HL-60/S4 (cell line): ENCODE results near the gene POLR3A.
"Not testable (repeated sequence)": the region's sequence is repeated elsewhere in the genome, so short reads cannot be mapped to it uniquely, and the experiment has no call there.

Experiments
- in situ Hi-C: fragments of 300-500 bp; cut with MboI; formaldehyde crosslinking; loops from 2 replicates; pipeline ENCODE4 v1.14.3; 2022; ENCODE audit warnings: low sequenced_read_pairs

The POLR3A gene

GRCh38 chr10:78029269-78030226 lies at the start of gene POLR3A:
POLR3A (minus strand) TSS chr10:78029515; CDS start chr10:78029407, 108 bp downstream.
- in situ Hi-C loops, result no loop called here

DNA sequence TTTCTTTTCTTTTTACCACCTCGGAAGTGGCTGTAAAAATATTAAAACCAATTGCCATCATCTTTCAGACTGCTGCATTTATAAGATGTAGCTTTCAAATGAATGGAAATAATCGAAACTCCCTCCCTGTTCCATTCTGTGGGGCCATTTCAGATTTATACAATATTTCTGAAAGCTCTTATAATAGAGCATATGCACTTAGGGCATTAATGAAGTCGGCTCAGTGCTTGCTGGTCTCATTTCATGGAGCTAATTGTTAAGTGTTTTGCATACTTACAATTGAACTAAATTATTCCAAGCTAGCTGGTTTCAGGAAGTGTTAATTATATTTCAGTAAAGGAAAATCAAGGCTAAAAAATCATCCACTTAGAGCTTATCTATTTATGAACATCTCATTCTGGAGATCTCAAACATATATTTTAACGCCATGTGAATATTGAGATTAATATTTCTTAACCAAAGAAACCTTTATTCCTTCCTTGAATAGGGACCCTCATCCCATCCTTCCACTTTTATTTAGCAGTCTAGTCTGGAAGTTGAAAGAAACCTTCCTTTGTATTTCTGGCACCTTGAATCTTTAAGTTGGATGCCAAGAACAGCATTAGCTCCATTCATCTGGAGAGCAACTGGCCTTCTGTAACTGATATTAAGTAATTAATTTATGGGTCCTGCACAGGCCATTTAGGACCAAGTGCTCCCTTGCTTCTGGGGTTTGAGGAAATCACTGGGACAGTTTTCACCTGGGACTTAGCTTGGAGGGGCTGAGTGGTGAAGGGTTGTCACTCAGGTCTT lies 49.4 kb upstream of the POLR3A start:
- in situ Hi-C loops, result no loop called here

- in situ Hi-C loops, result not testable (repeated sequence)
Measured at GRCh38 chr10:78075806-78076205, 46.5 kb upstream of the POLR3A start.

DNA sequence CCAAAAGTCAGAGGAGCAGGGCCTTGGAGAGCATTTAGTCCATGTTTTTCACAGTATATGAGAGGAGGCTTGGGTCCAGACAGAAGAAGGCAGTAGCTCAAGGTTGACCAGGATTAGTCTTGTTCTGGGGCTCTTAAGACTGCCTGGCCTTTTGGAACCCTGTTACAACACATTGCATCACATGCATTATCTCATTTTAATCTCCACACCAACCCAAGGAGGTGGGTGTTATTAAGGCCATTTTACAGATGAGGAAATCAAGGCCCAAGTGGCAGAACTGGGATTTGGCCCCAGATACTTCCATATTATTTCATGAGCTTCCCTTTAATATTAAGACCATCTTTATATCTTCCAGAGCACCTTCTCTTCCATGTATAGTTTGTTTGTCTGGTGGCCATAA lies 43.2 kb upstream of the POLR3A start:
- in situ Hi-C loops, result no loop called here

DNA sequence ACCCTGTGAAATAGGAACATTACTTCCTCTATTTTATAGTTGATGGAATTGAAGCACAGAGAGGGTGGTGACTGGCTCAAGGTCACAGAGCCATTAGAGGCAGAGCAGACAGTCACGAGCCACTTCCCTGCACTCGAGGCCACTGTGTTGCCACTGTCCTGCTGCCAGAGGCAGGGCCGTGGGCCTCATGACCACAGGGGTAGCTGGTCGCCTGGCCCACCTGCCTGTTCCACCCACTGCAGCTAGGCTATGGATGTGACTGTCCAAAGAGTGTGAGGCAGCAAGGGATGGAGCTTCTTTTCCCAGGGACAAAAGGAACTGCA lies 42.5 kb upstream of the POLR3A start:
- in situ Hi-C loops, result no loop called here

DNA sequence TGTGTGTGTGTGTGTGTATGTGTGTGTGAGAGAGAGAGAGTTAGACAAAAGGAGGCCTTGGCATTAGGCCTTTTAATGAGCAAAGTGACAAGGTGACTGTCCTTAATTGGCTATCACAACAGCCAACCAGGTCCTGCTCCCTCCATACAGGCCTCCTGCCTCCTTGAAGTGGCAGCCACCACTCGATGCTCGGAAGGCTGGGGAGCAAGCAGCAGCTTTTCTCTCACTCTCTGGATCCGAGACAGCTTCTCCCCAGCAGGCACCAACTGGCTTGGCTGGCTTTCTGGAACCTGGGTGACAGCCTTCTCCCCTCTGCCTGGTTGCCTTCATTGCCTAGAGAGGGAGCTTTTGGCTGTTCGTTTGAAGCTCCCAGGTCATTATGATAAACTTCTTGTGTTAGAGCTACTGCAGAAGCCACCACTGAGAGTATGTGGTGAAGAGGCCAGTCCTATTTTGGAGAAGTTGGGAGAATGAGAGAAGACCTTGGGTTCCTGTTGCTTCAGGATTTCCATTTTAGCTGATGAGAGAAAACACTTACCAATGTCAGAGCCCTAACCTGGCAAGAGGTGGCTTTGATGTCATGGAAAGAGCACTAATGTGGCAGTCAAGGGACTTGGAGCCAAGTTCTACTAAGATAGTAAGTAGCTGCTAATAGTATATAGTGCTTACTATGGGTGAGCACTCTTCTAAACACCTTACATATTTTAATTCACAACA lies 42.0 kb upstream of the POLR3A start:
- in situ Hi-C loops, result no loop called here

DNA sequence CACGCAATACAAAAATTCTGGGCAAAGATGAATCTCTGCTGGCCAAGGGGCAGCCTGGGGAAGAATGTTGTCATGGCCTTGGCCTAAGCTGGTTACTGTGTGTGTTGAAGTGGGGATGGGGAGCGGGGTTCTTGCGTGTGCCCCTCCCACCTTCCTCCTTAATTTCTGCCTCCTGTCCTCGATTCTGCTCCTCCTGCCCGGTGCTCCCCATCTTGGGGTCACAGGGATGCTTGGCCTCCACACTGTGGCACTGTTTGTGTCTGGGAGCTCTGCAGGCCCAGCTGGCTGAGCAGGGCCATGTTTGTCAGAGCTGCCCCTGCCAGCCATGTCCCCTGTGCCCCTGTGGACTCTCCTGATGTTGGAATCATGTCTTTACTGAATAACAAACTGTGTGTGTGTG lies 41.4 kb upstream of the POLR3A start:
- in situ Hi-C loops, result no loop called here

- in situ Hi-C loops, result not testable (repeated sequence)
Measured at GRCh38 chr10:78070064-78070463, 40.7 kb upstream of the POLR3A start.

DNA sequence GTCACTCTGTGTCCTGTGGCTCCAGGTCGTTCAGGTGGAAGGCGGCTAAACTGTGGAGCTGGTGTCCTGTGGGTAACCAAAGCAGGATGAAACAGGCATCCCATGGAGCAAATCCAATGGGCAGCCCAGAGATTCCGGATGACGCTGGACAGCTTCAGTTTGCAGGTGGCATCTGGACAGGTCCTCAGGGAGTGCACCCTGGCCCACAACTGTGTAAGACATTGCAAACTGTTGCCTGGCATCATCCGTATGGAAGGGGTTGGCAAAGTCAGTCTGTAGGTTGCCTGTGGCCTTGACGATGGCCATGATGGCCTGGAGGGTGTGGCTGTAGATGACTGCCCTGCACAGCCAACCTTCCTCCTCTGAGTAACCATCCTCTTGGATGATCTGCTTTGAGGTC lies 39.8 kb upstream of the POLR3A start:
- in situ Hi-C loops, result no loop called here

DNA sequence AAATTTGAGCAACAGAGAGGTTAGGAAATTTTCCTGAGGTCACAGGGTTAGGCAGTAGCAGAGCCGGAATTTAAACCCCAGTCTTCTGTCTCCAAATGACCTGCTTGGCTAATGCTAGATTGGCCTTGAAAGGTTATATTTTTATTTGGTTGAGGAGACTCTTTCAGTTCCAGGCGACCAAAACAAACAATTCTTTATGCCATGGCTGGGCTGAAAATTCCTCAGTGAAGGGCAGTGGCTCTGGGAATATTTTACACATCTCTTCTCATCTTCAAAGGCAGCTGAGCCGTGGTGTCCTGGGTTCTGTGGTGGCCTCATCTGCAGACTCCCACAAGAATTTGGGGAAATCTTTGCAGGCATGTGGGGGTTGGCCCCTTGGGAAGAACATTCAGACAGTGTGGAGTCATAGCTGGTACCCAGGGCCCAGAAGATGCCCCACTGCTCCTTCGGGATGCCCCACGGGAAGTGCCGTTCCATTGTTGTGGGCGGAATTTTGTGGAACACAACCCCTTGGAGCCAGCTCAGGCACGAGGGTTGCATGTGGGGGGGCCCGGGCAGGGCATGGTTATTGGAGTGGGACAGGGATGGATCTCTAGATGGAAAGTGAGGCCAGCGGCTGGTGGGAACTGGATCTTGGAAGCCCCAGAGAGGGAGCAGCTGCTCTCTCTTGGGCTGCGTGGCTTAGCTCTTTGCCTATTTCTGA lies 37.6 kb upstream of the POLR3A start:
- in situ Hi-C loops, result no loop called here

DNA sequence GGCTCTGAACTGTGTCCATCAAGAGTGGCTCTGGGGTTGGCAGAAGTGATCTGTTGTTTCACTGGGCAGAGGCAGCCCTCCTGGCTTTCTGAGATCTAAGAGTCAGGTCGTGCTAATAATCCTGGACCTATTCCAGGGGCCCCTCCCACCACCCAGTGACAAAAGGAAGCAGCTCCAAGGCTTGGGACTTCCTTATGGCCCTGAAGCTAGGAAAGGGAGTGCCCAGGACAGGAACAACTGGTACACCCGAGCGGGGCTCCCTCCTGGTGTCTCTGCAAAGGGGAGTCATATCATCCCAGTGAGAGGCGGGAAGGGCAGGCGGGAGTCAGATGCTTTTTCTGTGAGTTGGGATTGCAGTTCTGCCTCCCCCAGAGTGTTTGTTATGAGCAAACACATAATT lies 36.7 kb upstream of the POLR3A start:
- in situ Hi-C loops, result no loop called here

DNA sequence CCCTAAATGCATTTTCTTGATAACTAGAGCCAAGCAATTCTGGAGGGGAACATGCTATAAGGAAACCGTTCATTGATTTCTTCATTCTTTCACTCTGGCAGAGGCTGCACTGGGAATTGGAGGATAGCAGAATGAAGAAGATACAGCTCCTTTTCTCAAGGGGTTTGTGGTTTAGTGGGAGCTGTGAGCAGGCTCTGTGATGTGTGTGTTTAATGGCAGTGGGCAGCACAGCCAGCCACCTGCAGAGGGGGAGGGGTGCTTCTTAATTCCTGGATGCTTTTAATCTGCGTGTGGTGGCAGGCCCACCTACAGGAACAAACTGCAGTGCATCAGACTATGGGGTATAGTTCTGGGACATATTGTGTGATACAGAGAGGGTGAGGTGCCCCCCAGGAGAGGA lies 36.3 kb upstream of the POLR3A start:
- in situ Hi-C loops, result no loop called here

- in situ Hi-C loops, result not testable (repeated sequence)
Measured at GRCh38 chr10:78064919-78065318, 35.6 kb upstream of the POLR3A start.

DNA sequence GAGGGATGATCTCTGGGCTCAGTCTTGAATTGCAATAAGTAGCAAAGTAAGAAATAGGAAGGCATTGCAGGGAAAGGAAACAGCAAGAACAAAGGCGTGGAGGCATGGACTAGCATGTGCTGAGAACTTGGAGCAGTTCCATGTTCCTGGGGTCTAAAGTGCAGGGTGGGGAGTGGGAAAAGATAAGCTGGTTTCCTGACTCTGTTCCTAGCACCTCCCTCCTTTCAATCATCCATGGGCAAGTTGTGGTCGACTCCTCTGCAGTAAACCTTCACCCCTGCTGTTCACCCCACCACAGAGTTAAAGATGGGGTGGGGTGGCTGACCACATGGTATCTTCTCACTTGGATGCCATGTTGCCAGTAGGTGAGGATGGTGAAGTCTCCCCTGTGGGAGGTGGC lies 33.9 kb upstream of the POLR3A start:
- in situ Hi-C loops, result no loop called here

DNA sequence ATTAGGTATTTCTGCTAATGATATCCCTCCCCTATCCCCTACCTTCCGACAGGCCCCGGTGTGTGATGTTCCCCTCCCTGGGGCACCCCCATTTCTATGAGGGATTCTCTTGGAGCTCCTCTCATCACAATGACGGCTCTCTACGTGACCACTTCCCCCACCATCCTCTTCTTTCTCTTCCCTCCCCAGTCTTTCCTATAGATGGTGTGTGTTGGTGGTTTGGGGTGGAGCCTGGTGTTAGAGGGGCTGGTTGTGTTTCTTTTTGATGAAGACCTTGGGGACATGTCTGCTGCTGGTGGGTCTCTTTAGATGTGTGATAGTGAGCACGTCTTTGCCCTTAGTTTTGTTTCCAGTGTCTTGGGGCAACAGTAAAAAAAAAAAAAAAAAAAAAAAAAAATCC lies 33.0 kb upstream of the POLR3A start:
- in situ Hi-C loops, result no loop called here

DNA sequence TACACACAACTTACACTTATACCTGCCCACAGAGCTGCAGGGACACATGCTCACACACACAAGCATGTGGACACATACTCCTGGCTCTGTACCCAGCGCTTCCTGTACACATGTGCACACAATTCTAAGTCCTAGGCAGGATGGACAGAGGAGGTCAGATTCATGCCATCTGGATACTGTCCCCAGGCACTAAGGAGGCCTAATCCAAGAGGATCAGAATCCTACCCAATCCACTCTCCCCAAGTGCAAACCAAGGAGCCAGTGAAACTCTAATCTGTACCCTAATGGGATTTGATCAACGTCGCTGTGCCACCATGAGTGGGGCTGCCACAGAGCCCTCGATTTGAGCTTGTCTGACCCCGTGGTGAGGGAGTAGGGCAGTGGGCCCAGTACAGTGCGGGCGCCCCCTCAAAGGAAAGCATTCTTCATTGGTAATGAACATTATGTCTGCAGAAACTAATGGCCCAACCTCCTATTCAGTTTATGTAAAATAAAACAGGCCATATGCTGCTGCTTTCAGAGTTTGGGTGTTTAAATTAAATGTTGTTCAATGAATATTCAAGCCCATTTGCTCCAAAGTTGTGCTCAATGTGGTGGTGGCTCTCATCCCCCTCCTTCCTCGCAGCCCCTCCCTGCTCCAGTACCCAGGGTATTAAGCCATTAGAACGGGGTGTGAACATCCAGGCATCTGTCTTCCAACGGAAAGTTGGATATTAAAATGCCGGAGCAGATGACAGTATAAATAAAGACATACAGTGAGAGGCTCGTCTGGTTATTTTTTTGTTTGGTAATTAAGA lies 30.8 kb upstream of the POLR3A start:
- in situ Hi-C loops, result no loop called here

DNA sequence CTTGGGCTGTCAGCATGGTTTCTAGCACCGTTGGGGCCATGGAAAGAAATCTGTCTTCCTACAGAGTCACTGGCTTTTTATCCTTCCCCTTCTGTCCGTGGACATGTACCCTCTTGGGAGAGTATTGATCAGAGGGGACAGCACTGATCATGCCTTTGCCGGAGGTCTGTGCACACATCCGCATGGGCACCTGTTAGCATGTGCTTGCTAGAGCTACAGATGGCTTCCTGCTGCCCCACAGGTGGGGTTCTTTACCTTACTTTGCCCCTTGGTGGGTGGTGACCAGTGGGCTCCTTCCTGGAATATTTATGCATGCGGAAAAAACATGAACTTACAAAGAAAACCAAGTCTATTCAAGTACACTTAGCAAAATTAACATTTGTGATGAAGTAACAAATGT lies 29.2 kb upstream of the POLR3A start:
- in situ Hi-C loops, result no loop called here

DNA sequence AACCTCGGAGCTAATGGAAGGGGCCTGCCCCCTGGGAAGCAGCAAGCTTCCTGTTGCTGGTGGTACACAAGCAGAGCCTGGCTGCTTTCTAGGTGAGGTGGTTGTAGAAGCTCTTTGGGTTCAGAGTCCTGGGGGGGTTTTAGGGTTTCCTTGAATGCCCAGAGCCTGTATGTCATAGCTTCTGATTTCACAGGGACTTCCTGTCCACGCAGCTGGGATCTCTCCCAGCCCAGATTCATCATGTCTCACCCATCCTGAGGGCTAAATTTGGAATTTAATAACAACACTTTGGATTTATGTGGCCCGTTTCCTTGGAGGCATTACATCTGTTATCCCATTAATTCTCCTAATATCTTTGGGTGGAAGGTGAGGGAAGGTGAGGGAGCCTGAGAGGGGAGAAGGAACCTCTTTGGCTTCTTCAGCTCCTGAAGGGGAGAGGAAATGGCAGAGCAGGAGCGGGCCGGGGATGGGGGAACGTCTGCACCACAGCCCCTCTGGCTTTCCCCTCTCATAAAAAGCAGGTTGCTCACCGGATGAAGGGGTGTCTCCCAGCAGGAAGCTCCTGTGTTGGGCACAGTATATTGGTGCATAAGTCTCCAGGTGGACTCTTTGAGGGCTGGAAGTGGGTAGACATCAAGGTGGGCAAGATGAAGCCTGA lies 24.0 kb upstream of the POLR3A start:
- in situ Hi-C loops, result no loop called here

- in situ Hi-C loops, result loop anchor here (10.0 kb wide), 2 partner anchors 265 to 1145 kb away; no protein-coding TSS in a partner anchor
Measured at GRCh38 chr10:78049851-78050250, 20.5 kb upstream of the POLR3A start.
